Caco-2 (cell line): ENCODE measurements around the gene EXOSC9. TPM values are rescaled to one million over a fixed set of nuclear protein-coding genes. Genes with fewer than 3 reads are reported as not detected.

Experiments
- BruUV-seq: library from RNA; stranded (reverse); fragments of 400-500 nt; replicated peaks from 2 replicates; lab custom pipeline; 2021; lab: Mats Ljungman, UMichigan
- CTCF ChIA-PET: fragments of 300-600 bp; sonication (Branson Sonifier 250); formaldehyde crosslinking; loops from one replicate; lab custom pipeline; 2022; ENCODE audit warnings: antibody characterized with exemption; lab: Charles Lee
- POLR2A ChIA-PET: fragments of 300-600 bp; sonication (Branson Sonifier 250); formaldehyde crosslinking; loops from one replicate; lab custom pipeline; 2022; ENCODE audit warnings: antibody characterized with exemption; lab: Charles Lee
- DNase-seq, 2 experiments: peaks; one replicate each; pipeline versions ENCODE4 v3.0.0 to v3.0.0-alpha.2; 2020 to 2022
- H3K27me3 ChIP-seq: replicated peaks from 2 replicates; pipeline ENCODE4 v1.6.0; 2011; ENCODE audit warnings: low read length; ENCODE audit not compliant: control insufficient read depth, insufficient read depth
- H3K36me3 ChIP-seq: 2 replicates; pipeline ENCODE4 v1.5.1; 2011; ENCODE audit warnings: low read length; ENCODE audit not compliant: control insufficient read depth, insufficient read depth
- H3K4me1 ChIP-seq: fragments of 250-450 bp; sonication (Bioruptor Pico); 2 replicates; pipeline ENCODE4 v1.5.1; 2020; ENCODE audit warnings: mild to moderate bottlenecking
- H3K4me3 ChIP-seq: 2 replicates; pipeline ENCODE4 v1.5.1; 2011; ENCODE audit warnings: low read depth, mild to moderate bottlenecking, control low read depth, low read length
- H3K9me3 ChIP-seq: fragments of 250-450 bp; sonication (Bioruptor Pico); 2 replicates; pipeline ENCODE4 v1.5.1; 2020; ENCODE audit warnings: mild to moderate bottlenecking, moderate library complexity
- H3K27ac Mint-ChIP-seq: one replicate; pipeline ENCODE4 v1.8.0; 2022; ENCODE audit warnings: mixed read lengths; ENCODE audit not compliant: unreplicated experiment
- H3K27me3 Mint-ChIP-seq: one replicate; pipeline ENCODE4 v1.8.0; 2022; ENCODE audit warnings: mixed read lengths; ENCODE audit not compliant: insufficient read depth, unreplicated experiment
- H3K36me3 Mint-ChIP-seq: one replicate; pipeline ENCODE4 v1.8.0; 2022; ENCODE audit warnings: mild to moderate bottlenecking, mixed read lengths; ENCODE audit not compliant: insufficient read depth, unreplicated experiment
- H3K4me1 Mint-ChIP-seq: one replicate; pipeline ENCODE4 v1.8.0; 2022; ENCODE audit warnings: low read depth, mixed read lengths; ENCODE audit not compliant: unreplicated experiment
- H3K4me3 Mint-ChIP-seq: one replicate; pipeline ENCODE4 v1.8.0; 2022; ENCODE audit warnings: mild to moderate bottlenecking, moderate library complexity, mixed read lengths; ENCODE audit not compliant: unreplicated experiment
- H3K9me3 Mint-ChIP-seq: one replicate; pipeline ENCODE4 v1.8.0; 2022; ENCODE audit warnings: mixed read lengths; ENCODE audit not compliant: unreplicated experiment
- intact Hi-C: fragments of 100-400 bp; cut with micrococcal nuclease; formaldehyde crosslinking; loops from one replicate; pipeline ENCODE4 v1.10.0; 2022; ENCODE audit not compliant: unreplicated experiment
- total RNA-seq: library from RNA; stranded (reverse); gene quantifications from 2 replicates; pipeline ENCODE4 v1.2.3, GENCODE V29; 2022
- TF ChIP-seq, protein P1 (sequence below), 2 experiments: fragments of 200-600 bp in 1 of 2; IDR thresholded peaks; 1 replicate in 1 of 2; 2 replicates in 1 of 2; pipeline versions ENCODE4 v1.5.1 to v1.8.0; 2011 to 2022; ENCODE audit warnings: antibody characterized with exemption in 1 of 2, control low read depth in 1 of 2, inconsistent platforms in 1 of 2, low read depth in 1 of 2, low read length in 1 of 2, mild to moderate bottlenecking in 1 of 2, moderate library complexity in 1 of 2; ENCODE audit not compliant: insufficient read depth in 1 of 2, severe bottlenecking in 1 of 2, unreplicated experiment in 1 of 2

EXOSC9 gene
- total RNA-seq, 1 experiment from 2014 or later, result 32.6 TPM

DNA sequence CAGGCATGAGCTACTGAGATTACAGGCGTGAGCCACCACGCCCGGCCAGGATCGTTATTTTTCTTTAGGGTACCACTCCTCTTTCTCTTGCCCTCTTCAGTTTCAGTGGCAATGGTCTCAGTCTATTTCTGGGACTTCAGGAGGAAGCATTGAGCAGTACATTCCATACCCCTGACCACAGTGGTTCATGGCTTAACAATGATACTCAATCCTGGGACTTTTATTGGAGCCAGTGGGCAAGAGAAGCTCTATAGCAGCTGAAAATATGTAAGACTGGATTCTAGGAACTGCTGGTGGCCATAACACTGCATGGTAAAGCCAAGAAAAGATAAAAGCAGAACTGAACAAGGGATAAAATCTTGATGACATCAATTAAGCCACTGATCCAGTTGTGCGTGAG, 28.4 kb downstream of the EXOSC9 start:
- Histone ChIP-seq H3K27me3 (no peaks in the 10 kb centered on the region), H3K9me3 (no peaks in the 10 kb centered on the region), H3K4me1 (no peaks in the 10 kb centered on the region), H3K36me3 (no peaks in the 10 kb centered on the region), H3K4me3 (no peak overlapping the region)
- no peaks in the 10 kb centered on the region for H3K9me3 Mint-ChIP-seq
- no peak overlapping the region for H3K27ac Mint-ChIP-seq
- no peak for DNase-seq
- TF ChIP-seq, protein P1, sequence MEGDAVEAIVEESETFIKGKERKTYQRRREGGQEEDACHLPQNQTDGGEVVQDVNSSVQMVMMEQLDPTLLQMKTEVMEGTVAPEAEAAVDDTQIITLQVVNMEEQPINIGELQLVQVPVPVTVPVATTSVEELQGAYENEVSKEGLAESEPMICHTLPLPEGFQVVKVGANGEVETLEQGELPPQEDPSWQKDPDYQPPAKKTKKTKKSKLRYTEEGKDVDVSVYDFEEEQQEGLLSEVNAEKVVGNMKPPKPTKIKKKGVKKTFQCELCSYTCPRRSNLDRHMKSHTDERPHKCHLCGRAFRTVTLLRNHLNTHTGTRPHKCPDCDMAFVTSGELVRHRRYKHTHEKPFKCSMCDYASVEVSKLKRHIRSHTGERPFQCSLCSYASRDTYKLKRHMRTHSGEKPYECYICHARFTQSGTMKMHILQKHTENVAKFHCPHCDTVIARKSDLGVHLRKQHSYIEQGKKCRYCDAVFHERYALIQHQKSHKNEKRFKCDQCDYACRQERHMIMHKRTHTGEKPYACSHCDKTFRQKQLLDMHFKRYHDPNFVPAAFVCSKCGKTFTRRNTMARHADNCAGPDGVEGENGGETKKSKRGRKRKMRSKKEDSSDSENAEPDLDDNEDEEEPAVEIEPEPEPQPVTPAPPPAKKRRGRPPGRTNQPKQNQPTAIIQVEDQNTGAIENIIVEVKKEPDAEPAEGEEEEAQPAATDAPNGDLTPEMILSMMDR (IDR thresholded peaks at IDR 0.05; ENCODE audit: insufficient read depth in 1 of 2, low read depth in 1 of 2, low read length in 1 of 2, severe bottlenecking in 1 of 2, unreplicated experiment in 1 of 2), result no peak
- intact Hi-C loops, result no loop called here
- no peaks in the 10 kb centered on the region for H3K4me1 Mint-ChIP-seq
- H3K36me3 Mint-ChIP-seq, result no peaks in the 10 kb centered on the region
- H3K27me3 Mint-ChIP-seq, result no peaks in the 10 kb centered on the region
- BruUV-seq, result no TSS peak
- ChIA-PET POLR2A (no interaction called here), CTCF (no interaction called here)
- H3K4me3 Mint-ChIP-seq, result no peak overlapping the region

DNA sequence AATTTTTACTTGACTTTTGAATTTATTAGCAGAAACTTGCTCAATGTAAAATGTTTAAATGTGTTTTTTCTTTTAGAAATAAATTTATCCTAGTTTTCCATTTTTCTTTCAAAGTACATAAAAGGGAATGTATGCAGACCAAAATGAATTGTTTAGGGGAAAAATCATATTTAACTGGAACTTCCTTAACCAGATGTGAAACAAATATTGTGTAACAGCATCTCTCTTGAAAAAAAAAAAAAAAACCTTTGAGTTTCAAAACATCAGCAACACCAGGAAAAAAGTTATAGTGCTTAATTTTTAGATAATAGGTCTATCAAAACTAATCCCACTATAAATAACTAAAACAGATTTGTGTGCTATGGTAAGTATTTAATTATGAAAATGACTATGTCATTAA, 37.0 kb downstream of the EXOSC9 start:
- no peak for DNase-seq
- intact Hi-C loops, result no loop called here
- CTCF ChIA-PET, result no interaction called here
- H3K4me1 ChIP-seq, result no peaks in the 10 kb centered on the region
- BruUV-seq, result no TSS peak
- H3K27me3 Mint-ChIP-seq, result no peaks in the 10 kb centered on the region
- no peak overlapping the region for H3K4me3 ChIP-seq
- peaks cover 6% of the 10 kb centered on the region for H3K36me3 Mint-ChIP-seq
- H3K4me1 Mint-ChIP-seq, result no peaks in the 10 kb centered on the region
- no peaks in the 10 kb centered on the region for H3K9me3 ChIP-seq
- no peaks in the 10 kb centered on the region for H3K27me3 ChIP-seq
- no peaks in the 10 kb centered on the region for H3K36me3 ChIP-seq
- H3K9me3 Mint-ChIP-seq, result no peaks in the 10 kb centered on the region
- POLR2A ChIA-PET, result no interaction called here
- no peak overlapping the region for H3K4me3 Mint-ChIP-seq
- no peak overlapping the region for H3K27ac Mint-ChIP-seq
- TF ChIP-seq, protein P1 (IDR thresholded peaks at IDR 0.05; ENCODE audit: insufficient read depth in 1 of 2, low read depth in 1 of 2, low read length in 1 of 2, severe bottlenecking in 1 of 2, unreplicated experiment in 1 of 2), result no peak

DNA sequence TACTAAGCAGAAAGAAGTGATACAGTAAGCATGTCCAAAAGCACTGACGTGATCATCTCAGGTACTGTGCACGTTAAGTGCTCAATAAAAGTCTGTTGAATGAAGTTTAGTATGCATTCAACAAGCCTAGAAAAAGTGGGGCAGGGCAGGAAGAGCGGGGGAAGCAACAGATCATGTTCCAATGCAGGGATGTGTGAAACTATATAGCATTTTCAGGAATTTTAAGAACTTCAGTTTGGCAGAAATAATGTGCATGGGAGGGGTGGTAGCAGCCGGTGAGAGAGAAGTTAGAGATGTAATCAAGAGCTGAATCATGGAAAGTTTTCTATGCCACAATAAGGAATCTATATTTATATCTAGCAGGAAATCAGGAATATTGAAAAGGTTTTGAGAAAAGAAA, 41.7 kb downstream of the EXOSC9 start:
- Histone ChIP-seq H3K4me1 (no peaks in the 10 kb centered on the region), H3K4me3 (no peak overlapping the region), H3K27me3 (no peaks in the 10 kb centered on the region), H3K9me3 (no peaks in the 10 kb centered on the region), H3K36me3 (no peaks in the 10 kb centered on the region)
- CTCF ChIA-PET, result no interaction called here
- POLR2A ChIA-PET, result no interaction called here
- Mint-ChIP-seq H3K9me3 (no peaks in the 10 kb centered on the region), H3K4me3 (no peak overlapping the region), H3K27me3 (no peaks in the 10 kb centered on the region), H3K36me3 (peaks cover 6% of the 10 kb centered on the region), H3K27ac (no peak overlapping the region), H3K4me1 (no peaks in the 10 kb centered on the region)
- intact Hi-C loops, result no loop called here
- BruUV-seq, result no TSS peak
- TF ChIP-seq, protein P1 (IDR thresholded peaks at IDR 0.05; ENCODE audit: insufficient read depth in 1 of 2, low read depth in 1 of 2, low read length in 1 of 2, severe bottlenecking in 1 of 2, unreplicated experiment in 1 of 2), result no peak
- no peak for DNase-seq
